HepG2 (cell line): ENCODE measurements around the gene EPHB4. TPM values are rescaled to one million over a fixed set of nuclear protein-coding genes. Genes with fewer than 3 reads are reported as not detected.

Experiments
- GATAD1 ChIP-seq: IDR thresholded peaks from 2 replicates; pipeline ENCODE4 v1.6.1; 2016; ENCODE audit warnings: missing genetic modification reagents, missing compliant biosample characterization
- GRHL1 ChIP-seq: sonication (generic); formaldehyde crosslinking; conservative IDR thresholded peaks from 2 replicates; pipeline ENCODE4 v1.8.0; 2022; ENCODE audit warnings: missing genetic modification reagents
- KDM6A ChIP-seq: IDR thresholded peaks from 2 replicates; pipeline ENCODE4 v1.6.1; 2016; ENCODE audit warnings: low read depth
- MIER2 ChIP-seq: IDR thresholded peaks from 2 replicates; pipeline ENCODE4 v1.6.1; 2016; ENCODE audit warnings: missing biosample characterization, missing genetic modification reagents
- MXD4 ChIP-seq: IDR thresholded peaks from 2 replicates; pipeline ENCODE4 v1.6.1; 2016; ENCODE audit warnings: mild to moderate bottlenecking, missing biosample characterization, missing genetic modification reagents
- SOX6 ChIP-seq, 2 experiments: fragments of 450-650 bp in 1 of 2; sonication (generic) in 1 of 2; formaldehyde crosslinking in 1 of 2; IDR thresholded peaks; 2 replicates each; pipeline versions ENCODE4 v1.4.0 to v1.6.1; 2017 to 2020; ENCODE audit warnings: antibody characterized with exemption in 1 of 2, mild to moderate bottlenecking in 1 of 2, missing genetic modification reagents in 1 of 2
- ZFP62 ChIP-seq: sonication (generic); formaldehyde crosslinking; IDR thresholded peaks from 2 replicates; pipeline ENCODE4 v1.4.0; 2020; ENCODE audit warnings: missing genetic modification reagents
- ZNF224 ChIP-seq: sonication (generic); formaldehyde crosslinking; IDR thresholded peaks from 2 replicates; pipeline ENCODE4 v1.5.0; 2020; ENCODE audit warnings: mild to moderate bottlenecking, missing genetic modification reagents
- ZNF646 ChIP-seq: sonication (generic); formaldehyde crosslinking; IDR thresholded peaks from 2 replicates; pipeline ENCODE4 v1.9.0; 2021; ENCODE audit warnings: mild to moderate bottlenecking, missing genetic modification reagents
- ZNF773 ChIP-seq: sonication (generic); formaldehyde crosslinking; IDR thresholded peaks from 2 replicates; pipeline ENCODE4 v1.4.0; 2020; ENCODE audit warnings: missing genetic modification reagents, borderline replicate concordance
- polyA plus RNA-seq, 8 experiments: library from polyadenylated mRNA; depleted of rRNA in 3 of 8; stranded (reverse) in 7 of 8; unstranded in 1 of 8; fragments of >200 nt; fragmentation: Illumina TruSeq in 4 of 8; extraction: Trizol in 4 of 8; gene quantifications; 2 replicates each; pipeline versions ENCODE4 v1.2.1 to v1.2.3, GENCODE V29; 2011 to 2016; ENCODE audit warnings: low read depth in 4 of 8, missing spikeins in 1 of 8, mixed read lengths in 1 of 8; ENCODE audit not compliant: insufficient read depth in 1 of 8
- total RNA-seq, 5 experiments: library from RNA; depleted of rRNA; stranded (reverse); fragments of >200 nt; fragmentation: Illumina TruSeq; extraction: Trizol; gene quantifications; 2 replicates each; pipeline ENCODE4 v1.2.3, GENCODE V29; 2016; ENCODE audit warnings: low read depth in 1 of 5

The EPHB4 gene
- total and polyA plus RNA-seq, 2 of the 13 experiments (the other 11 are each of a cell fraction or from before 2014, with no cell fraction given), result 61.4 to 69.6 TPM

GRCh38 chr7:100768784-100769183 is 58.5 kb downstream of the EPHB4 start (continued):
- TF ChIP-seq ZFP62 (CRISPR knock-in tag) (no peak), GATAD1 (no peak), MIER2 (CRISPR knock-in tag) (no peak), ZNF224 (CRISPR knock-in tag) (no peak), MXD4 (CRISPR knock-in tag) (no peak), KDM6A (CRISPR knock-in tag) (no peak), ZNF646 (no peak), GRHL1 (CRISPR knock-in tag) (no peak), SOX6 (IDR thresholded peaks at IDR 0.05) (no peak), SOX6 (CRISPR knock-in tag; IDR thresholded peaks at IDR 0.05) (no peak), ZNF773 (CRISPR knock-in tag) (no peak)
- TF ChIP-seq, all 625 proteins: peak for 0
